ENCODE results near the gene VWA8. TPM values are rescaled to one million over a fixed set of nuclear protein-coding genes. Genes with fewer than 3 reads are reported as not detected.

The VWA8 gene
- total and polyA plus RNA-seq, 12 donors: 7.5 to 71.6 (median 54.3) TPM

DNA sequence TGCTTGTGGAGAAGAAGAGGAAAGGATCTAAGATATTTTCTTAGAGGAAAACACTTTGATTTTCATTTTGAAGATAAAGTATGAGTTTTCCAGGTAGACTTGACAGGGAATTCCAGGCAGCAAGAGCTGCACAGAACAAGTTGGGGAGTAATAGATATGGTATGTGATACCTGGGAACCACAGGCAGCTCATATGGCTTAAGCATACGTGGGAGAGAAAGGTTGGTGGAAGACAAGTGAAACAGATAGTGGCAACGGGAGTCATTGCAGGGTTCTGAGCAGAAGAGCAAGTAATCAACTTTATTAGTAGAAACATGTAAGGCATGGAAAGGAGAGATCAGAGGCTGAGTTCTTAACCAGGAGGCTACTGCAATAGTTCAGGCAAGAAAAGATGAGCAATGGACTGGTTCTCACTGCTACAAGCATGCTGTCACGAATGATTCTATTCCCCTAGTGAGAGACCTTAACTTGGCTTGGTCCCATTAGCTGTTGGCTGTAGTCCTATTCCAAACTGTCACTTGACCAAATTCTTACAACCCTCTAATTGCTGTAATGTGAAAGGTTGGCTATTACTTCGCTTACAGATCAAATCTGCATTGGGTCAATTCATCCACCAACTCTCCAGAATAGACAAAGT lies 217.9 kb downstream of the VWA8 start:
- peaks cover 0 to 3% (median 0%) of the 10 kb centered on the region in 11 donors for H3K9me3 ChIP-seq
- ATAC-seq (peak in 5 of 8 donors; percentile 49 to 72 (median 64)), DNase-seq (peak in 1 of 2 donors; percentile 10)
- peak overlapping the region in 4 of 10 donors; percentile 2 to 29 (median 18) for H3K27ac ChIP-seq
- H3K4me3 ChIP-seq: no peak overlapping the region
- TF ChIP-seq, protein P1, sequence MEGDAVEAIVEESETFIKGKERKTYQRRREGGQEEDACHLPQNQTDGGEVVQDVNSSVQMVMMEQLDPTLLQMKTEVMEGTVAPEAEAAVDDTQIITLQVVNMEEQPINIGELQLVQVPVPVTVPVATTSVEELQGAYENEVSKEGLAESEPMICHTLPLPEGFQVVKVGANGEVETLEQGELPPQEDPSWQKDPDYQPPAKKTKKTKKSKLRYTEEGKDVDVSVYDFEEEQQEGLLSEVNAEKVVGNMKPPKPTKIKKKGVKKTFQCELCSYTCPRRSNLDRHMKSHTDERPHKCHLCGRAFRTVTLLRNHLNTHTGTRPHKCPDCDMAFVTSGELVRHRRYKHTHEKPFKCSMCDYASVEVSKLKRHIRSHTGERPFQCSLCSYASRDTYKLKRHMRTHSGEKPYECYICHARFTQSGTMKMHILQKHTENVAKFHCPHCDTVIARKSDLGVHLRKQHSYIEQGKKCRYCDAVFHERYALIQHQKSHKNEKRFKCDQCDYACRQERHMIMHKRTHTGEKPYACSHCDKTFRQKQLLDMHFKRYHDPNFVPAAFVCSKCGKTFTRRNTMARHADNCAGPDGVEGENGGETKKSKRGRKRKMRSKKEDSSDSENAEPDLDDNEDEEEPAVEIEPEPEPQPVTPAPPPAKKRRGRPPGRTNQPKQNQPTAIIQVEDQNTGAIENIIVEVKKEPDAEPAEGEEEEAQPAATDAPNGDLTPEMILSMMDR (IDR thresholded peaks at IDR 0.05): no peak
- intact Hi-C loops (cut with DNase I): no loop called here
- WGBS, 2 donors: 61 to 62% methylated on average over 4 of the region's 4 CpGs
- H3K27me3 ChIP-seq: no peaks in the 10 kb centered on the region
- H3K36me3 ChIP-seq: peaks cover 0 to 11% (median 0%) of the 10 kb centered on the region in 9 donors
- peaks cover 0 to 37% (median 9%) of the 10 kb centered on the region in 9 donors for H3K4me1 ChIP-seq

DNA sequence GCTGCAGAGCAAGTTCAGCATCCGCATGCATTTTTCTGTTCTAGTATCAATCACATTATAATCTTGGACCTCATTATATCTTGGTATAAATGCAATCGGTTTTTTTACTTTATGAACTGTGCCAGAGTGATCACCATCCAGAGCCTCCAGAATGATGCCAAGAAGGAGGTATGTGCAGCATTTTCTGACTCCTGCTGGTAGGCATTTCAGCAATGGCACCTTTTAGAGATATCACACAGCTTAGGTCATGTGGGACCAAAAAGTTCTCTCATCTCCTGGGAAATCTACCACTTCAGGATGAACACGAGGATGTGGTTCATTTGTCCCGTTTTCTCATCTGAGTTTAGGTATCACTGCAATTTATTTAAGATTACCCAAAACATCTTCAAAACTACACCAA lies 220.4 kb downstream of the VWA8 start:
- Histone ChIP-seq H3K4me3 (no peak overlapping the region), H3K27me3 (no peaks in the 10 kb centered on the region), H3K27ac (no peak overlapping the region), H3K9me3 (no peaks in the 10 kb centered on the region), H3K36me3 (no peaks in the 10 kb centered on the region), H3K4me1 (peaks cover 0 to 37% (median 14%) of the 10 kb centered on the region in 9 donors)
- WGBS, 2 donors: 71 to 73% methylated on average over 4 of the region's 4 CpGs
- intact Hi-C loops (cut with DNase I): no loop called here
- ATAC-seq (peak in 1 of 8 donors; percentile 51), DNase-seq (no peak)
- TF ChIP-seq, protein P1 (IDR thresholded peaks at IDR 0.05): no peak

DNA sequence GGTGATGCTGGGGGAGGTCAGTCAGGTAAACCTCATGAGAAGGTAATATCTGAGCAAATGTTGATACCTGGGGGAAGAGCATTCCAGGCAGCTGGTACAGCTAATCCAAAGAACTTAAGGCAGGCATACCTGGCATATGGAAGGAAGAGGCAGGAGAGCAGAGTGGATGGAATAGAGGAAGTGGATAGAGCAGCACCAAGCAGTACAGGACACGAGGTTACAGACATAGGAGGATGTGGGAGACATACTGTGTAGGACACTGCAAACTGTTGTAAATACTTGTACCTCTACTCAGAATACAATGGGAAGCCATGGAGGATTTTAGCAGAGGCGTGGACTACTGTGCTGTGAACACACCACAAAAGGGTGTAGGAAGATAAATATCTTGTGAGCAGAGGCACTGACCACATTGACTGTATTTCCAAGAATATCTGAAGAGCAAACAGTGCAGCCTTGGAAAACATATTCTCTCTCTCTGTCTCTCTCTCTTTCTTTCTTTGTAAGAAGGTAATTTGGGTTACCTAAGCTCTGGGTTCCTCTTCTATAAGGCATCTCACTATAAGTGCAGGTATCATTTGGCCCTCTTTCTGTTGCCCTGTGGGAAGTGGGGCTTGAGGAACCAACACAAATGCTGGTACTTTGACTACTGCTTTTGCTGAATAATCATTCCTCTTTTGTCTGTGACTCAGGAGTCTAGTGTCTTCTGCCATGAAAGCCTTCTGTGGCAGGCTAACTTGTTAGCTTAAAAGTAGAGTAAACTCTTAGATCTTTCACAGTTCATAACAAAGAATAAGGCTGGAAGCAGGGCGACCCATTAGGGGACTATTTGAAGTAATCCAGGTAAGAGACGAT lies 238.0 kb downstream of the VWA8 start:
- no peaks in the 10 kb centered on the region for H3K27me3 ChIP-seq
- H3K4me1 ChIP-seq: no peaks in the 10 kb centered on the region
- no peaks in the 10 kb centered on the region for H3K9me3 ChIP-seq
- no peak overlapping the region for H3K4me3 ChIP-seq
- no peak overlapping the region for H3K27ac ChIP-seq
- ATAC-seq (peak in 1 of 8 donors; percentile 30), DNase-seq (no peak)
- intact Hi-C loops (cut with DNase I): no loop called here
- H3K36me3 ChIP-seq: peaks cover 0 to 87% (median 12%) of the 10 kb centered on the region in 9 donors
- TF ChIP-seq, protein P1 (IDR thresholded peaks at IDR 0.05): no peak
- 92 to 94% methylated on average over 4 of the region's 4 CpGs for WGBS, 2 donors

DNA sequence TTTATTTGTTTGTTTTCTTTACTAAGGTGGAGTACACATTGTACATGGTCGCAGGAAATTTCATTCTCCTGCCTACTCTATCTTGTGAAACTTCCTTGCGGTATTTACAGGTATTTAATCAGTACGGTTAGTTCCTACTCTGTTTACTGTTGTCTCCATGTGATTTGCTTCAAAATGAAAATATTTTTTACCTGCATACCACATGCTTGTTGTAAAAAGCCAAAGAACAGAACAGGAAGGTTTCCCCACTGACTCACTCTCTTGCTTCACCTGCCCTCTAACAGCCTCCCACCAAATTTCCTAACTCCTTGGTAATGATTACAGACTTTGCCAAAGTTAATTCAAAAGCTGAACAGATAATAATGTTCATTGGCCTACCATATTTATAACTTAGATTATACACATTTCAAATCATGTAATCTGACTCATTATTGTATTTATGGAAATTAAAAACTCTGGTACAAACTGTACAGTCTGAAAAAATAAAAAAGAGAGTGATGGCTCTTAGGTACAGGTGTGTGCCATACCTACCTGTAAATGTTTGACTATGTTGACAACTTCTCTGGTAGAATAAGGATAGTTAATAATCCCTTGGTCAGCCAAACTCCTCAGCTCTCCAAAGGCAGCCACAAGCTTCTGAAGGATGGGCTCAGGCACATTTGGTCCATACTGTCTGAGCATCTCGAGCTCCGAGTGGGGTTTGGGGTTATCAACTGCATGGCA lies 239.9 kb downstream of the VWA8 start:
- intact Hi-C loops (cut with DNase I): no loop called here
- H3K4me3 ChIP-seq: no peak overlapping the region
- peaks cover 0 to 73% (median 12%) of the 10 kb centered on the region in 9 donors for H3K36me3 ChIP-seq
- H3K27me3 ChIP-seq: no peaks in the 10 kb centered on the region
- no peak overlapping the region for H3K27ac ChIP-seq
- 85 to 90% methylated on average over 5 of the region's 5 CpGs for WGBS, 2 donors
- TF ChIP-seq, protein P1 (IDR thresholded peaks at IDR 0.05): no peak
- H3K4me1 ChIP-seq: peaks cover 0 to 8% (median 0%) of the 10 kb centered on the region in 9 donors
- H3K9me3 ChIP-seq: no peaks in the 10 kb centered on the region
- ATAC-seq: no peak
- no peak for DNase-seq

Measured in heart right ventricle (tissue), 16 donors.